NCI-H146 treated with DMSO at 0.1 percent for 48 hours (cell line): Measurements from ENCODE around the gene CORT.
"Not testable (repeated sequence)": the region's sequence is repeated elsewhere in the genome, so short reads cannot be mapped to it uniquely, and the experiment has no call there.

Source experiments
- DNase-seq: peaks from one replicate; lab custom pipeline; 2025; ENCODE audit not compliant: unreplicated experiment; lab: John Stamatoyannopoulos, UW

CORT gene

DNA sequence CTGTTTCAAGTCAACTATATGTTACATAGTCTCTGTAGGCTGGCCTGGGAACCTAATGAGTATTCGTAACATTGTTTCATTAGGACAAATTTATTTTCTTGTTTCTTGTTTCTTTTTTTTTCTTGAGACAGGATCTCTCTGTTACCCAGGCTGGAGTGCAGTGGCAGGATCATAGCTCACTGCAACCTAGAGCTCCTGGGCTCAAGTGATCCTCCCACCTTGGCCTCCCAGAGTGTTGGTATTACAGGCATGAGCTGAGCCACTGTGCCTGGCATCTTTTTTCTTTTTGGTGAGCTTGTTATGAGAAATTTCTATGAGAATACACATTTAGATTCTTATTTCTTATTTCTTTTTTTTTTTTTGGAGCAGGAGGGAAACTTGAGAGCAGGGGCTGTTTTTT lies 12.8 kb upstream of the CORT start:
- no peak for DNase-seq

DNA sequence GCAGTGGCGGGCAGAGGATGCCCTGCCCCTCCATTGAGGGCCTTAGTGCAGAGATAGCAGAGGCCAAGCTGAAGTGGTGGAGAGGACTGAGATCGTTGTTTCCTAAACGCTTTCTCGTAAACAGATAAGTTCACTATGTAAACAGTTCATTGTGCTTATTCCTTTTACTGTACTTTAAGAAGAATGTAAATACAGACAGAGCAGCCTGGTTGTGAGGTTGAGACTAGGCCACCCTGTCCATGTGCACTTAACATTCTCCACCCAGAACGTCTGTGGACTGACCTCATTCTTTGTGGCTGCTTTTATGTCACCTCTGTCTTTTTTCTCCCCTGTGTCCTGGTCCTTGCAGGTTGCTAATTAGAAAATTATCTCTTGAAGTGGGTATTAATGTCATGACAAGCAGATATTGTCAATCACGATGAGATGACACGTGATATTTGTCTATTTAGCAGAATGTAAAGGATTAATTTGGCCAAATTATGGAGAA lies 11.1 kb upstream of the CORT start:
- DNase-seq: no peak

DNA sequence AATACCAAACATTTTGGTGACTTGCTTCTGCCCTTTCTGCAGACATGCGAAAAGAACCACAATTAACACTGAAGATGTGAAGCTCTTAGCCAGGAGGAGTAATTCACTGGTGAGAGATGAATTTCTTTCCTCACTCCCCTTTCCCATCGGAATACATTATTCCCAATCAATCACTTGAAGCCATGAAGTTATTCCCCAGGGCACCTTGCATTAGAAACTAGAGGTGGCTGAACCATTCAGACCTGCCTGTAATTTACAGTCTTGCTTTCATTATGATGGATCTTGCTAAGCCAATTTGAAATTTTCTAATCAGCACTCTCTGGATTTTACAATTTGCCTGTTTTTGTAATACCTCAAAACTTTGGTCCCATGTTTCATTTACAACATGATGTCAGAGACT lies 9.5 kb upstream of the CORT start:
- DNase-seq: no peak

DNA sequence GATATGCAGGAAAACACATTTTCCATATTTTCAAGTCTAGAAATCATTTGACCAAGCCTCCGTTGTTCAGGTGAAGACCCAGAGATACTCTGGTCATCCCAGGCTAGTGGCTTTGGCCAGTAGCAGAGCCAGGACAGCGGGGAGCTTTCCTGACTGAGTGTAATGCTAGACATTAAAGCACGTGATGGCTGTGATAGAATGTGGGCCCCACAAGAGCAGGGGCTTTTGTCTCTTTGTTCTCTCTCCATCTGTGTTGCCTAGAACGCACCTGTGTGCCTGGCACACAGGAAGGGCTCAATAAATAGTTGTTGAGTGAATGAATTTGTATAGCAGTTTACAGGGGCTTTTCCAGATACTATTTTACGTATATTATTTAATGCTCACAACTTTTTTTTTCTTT lies 9.0 kb upstream of the CORT start:
- no peak for DNase-seq

DNA sequence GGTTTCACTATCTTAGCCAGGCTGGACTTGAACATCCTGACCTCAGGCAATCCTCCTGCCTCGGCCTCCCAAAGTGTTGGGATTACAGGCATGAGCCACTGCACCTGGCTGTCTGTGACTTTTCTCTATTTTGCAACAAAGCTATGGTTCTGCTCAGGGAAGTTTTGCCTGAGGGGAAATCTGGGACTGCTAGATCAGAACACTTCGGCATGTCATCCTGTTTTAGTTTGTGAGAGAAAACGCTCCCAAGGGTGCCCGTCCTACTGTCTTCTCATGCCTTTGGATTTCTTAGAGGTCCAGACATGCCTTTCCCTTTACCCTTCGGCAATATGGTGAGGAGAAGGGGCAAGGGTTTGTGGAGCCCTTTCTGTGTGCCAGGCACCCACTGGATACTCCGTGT lies 5.6 kb upstream of the CORT start:
- DNase-seq: no peak

DNA sequence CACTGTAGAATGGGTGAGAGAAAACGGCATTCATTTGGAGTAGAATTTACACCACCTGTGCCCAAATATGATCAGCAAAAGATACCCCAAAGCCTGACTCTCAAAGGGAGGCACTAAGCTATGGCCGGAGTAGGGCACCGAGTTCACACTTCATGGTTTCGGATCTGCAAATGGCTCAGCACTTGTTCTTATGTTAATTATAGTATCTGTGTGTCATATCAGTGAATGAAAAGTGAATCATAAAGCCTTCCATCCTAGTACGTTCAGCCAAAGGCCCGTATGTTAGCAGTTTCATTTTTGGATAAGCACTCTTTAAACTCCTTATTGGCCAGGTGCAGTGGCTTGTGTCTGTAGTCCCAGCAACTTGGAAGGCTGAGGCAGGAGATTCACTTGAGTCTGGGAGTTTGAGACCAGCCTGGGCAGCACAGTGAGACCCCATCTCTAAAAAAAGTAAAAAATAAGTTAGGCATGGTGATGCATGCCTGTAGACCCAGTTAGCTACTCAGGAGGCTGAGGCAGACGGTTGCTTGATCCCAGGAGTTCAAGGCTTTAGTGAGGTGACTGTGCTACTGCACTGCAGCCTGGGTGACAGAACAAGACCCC lies 4.9 kb upstream of the CORT start:
- DNase-seq: no peak

DNA sequence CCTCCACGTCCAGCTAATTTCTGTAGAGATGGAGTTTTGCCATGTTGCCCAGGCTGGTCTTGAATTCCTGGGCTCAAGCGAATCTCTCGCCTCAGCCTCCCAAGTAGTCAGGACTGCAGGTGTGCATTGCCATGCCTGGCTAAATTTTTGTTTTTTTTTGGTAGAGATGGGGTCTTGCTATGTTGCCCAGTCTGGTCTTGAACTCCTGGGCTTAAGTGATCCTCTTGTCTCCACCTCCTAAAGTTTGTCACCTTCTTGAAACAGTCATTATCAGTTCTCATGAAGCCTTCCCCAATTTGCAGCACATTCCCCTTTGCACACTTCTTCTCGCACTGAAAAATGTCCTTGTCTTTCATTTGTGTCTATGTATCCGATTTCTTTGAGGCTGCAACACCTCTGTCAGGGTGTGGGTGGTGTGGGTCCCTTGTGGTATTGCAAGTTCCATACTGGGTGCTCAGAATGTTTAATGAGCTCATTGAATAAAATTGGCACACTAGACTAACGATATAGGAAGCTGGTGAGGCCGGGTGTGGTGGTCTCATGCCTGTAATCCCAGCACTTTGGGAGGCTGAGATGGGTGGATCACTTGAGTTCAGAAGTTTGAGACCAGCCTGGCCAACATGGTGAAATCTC lies 2.9 kb upstream of the CORT start:
- DNase-seq: no peak

DNA sequence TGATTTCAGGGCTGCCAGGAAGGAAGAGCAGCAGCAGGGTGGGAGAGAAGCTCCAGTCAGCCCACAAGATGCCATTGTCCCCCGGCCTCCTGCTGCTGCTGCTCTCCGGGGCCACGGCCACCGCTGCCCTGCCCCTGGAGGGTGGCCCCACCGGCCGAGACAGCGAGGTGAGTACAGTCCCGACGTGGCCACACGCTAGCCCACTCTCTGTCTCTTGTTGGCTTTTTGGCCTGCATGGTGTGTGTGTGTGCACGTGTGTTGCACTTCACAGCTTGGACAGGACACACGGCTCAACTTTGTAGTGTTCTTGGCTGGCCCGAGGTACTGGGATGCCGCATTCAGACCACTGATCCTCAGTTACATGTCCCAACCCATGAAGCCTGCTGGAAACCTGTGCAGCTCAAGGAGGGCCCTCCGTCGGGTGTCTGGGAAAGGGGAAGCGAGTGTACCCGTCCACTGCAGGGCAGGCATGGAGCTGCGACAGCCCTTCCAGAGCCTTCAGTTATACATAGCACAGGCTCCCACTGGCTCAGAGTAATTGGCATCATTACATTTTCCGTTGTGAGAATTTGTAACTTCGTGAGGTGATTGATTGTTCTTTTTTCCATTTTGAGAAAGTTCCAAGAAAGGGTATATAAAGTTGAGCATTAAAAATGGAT lies 454 bp downstream of the CORT start:
- DNase-seq: no peak

DNA sequence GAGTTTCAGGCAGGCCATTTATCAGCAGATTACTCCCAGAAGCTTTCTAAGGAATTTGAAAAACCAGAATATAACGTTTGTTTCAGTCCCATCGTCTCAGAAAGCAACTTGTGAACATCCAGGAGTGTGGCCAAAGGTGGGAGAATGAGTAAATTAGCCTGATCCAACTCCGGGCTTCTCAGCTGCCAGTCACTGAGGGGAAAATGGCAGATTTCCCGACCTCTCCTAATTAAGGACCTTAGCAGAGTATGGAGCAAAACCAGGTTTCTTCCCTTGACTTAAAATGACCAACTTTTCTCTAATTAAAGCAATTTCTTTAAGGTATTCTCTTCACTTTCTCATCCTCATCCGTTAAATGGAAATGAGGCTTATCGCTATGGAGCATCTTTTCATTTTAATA lies 1.0 kb downstream of the CORT start:
- no peak for DNase-seq

DNA sequence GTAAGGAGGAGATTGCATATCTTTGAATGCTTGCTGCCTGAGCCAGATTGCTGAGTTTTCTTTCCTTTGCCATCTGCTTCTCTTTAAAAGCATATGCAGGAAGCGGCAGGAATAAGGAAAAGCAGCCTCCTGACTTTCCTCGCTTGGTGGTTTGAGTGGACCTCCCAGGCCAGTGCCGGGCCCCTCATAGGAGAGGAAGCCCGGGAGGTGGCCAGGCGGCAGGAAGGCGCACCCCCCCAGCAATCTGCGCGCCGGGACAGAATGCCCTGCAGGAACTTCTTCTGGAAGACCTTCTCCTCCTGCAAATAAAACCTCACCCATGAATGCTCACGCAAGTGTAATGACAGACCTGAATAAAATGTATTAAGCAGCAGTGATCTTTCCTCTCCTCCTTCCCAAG lies 1.5 kb downstream of the CORT start:
- no peak for DNase-seq

DNA sequence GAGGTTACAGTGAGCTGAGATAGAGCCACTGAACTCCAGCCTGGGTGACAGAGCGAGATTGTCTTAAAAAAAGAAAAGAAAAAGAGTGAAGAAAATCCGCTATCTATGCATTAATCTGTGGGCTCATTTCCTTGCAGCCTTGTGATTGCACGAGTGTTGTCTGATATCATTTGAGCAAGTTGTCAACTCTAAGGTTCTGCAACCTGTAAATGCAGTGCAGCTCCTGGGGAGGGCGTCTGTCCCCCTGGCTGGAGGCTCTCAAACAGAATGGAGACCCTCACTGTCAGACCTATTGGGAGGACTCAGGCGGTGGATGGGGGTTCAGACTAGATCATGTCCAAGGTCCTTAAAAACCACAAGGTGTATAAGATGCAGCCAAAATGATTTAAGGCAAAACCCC lies 6.2 kb downstream of the CORT start:
- DNase-seq: no peak

DNA sequence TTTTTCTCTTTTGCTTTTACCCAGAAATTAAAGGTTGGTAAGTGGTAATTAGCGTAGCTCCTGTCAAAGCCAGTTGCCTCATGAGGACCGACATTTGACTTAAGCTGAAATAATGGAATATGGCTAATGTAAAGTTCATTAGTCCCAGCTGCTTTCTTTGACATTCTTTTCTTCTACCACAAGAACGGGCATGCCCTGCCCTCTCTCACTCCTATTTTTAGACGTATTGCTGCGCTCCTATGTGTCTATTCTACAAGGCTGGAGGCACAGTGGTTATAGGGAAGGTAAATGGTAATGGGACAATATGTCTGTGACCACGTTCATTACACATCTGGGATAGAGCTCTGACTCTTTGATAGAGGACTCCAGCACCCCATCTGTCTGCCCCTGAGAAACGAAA lies 6.8 kb downstream of the CORT start:
- no peak for DNase-seq

DNA sequence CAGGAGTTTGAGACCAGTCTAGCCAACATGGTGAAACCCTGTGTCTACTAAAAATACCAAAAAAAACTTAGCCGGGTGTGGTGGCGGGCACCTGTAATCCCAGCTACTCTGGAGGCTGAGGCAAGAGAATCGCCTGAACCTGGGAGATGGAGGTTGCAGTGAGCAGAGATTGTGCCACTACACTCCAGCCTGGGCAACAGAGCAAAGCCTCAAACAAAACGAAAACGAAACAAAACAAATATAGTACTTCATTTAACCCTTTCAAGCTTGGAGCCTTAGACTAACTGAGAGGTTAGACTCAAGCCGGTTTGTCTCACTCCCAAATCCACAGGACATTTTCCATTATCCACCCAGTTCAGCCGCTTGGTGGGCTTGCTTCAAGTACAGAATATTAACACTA lies 7.6 kb downstream of the CORT start:
- DNase-seq: not testable (repeated sequence)

DNA sequence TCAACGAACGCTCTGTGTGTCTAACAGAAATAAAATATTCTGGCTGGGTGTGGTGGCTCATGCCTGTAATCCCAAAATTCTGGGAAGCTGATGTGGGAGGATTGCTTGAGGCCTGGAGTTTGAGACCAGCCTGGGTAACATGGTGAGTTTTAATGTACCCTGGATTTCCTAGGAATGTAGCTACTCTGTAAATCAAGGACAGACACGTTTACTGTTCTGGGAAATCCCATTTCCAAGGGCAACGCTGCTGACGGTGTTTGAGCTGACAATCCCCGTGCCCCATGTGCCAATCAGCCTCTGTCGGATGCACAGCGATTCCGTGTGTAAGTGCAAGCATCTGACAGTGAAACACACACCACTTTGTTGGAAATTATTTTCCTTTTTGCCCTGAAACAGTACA lies 8.0 kb downstream of the CORT start:
- DNase-seq: no peak

DNA sequence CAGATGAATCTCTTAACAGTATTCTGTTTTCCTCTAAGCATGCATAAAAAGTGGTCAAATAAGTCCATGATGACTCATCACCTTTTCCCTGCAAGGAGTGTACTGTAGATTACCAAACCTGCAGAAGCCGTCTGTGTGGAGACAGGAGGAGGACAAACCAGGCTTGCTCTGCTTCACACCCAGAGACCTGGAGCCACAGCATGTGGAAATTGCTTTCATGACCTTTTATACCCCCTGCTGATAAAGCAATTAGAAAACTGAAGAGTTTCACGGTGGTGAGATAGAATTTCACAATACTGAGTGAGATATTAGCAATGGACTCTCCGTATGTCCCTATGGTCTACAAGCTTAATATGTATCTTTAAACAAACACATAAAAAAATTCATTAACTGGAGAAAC lies 9.4 kb downstream of the CORT start:
- DNase-seq: peak; percentile 29

DNA sequence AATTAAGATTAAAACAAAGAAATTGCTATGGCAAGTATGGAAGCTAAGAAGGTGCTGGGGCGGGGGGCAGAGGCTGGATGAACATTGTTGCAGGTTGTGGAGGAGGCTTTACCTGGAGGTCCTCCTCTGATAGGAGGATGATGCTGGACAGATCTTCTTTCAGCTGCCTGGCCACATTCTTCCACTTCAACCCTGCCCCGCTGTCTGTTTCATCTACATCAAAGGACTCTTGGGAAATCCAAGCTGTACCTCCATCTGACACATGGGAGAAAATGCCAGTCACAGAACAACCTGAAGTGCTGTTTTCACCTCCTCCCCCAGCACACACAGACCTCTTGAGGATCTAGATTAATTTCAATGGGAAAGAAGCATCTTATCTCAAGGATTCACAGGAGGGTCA lies 17.2 kb downstream of the CORT start:
- no peak for DNase-seq

DNA sequence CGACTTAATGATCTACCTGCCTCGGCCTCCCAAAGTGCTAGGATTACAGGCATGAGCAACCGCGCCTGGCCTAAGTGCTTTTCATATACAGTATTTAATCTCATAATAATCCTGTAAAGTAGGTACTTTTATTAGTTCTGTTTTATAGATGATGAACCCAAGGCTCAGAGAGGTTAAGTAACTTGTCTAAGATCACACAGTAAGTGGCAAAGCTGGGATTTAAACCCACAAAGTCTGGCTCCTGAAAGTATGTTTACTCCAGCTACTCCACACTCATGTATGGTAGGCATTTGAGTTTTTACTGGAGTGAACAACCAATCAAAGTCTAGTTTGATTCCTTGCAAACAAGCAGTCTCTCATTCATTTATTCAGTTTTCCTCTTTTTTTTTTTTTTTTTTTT lies 20.2 kb downstream of the CORT start:
- no peak for DNase-seq

DNA sequence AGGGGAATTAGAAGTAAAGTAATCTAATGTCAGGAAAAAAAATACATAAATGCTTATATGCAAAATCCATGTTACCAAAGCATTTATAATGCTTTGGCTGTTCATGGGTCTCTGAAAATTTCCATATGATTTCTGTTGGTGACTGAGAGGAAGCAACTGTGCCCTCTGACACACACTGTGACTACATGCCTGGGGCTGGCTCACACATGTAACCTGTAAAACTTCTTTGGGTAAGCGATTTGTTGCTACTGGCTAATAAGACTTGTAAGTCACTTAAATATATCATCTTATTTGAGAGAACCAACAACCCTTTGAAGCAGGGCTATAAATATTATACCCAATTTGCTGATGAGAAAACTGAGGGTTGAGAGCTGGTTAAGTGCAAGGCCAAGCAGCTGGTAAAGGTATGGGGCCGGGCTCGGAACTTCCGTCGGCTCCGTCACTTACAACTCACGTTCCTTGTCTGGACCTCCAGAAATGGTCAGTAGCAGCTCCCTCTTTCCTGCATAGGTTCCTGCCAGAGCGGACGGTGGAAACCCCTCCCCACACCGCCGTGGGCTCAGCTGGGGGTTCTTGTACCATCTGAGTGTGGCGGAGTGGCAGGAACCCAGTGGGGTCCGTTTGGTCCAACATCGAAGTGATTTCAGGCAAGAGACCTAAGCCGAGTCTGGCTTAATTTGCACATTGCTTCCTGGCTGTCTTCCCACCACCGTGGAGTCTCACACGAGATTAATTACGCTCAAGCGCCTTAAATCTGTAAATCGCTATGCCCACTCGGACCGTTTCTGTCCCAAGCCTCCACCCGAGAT lies 21.8 kb downstream of the CORT start:
- no peak for DNase-seq

DNA sequence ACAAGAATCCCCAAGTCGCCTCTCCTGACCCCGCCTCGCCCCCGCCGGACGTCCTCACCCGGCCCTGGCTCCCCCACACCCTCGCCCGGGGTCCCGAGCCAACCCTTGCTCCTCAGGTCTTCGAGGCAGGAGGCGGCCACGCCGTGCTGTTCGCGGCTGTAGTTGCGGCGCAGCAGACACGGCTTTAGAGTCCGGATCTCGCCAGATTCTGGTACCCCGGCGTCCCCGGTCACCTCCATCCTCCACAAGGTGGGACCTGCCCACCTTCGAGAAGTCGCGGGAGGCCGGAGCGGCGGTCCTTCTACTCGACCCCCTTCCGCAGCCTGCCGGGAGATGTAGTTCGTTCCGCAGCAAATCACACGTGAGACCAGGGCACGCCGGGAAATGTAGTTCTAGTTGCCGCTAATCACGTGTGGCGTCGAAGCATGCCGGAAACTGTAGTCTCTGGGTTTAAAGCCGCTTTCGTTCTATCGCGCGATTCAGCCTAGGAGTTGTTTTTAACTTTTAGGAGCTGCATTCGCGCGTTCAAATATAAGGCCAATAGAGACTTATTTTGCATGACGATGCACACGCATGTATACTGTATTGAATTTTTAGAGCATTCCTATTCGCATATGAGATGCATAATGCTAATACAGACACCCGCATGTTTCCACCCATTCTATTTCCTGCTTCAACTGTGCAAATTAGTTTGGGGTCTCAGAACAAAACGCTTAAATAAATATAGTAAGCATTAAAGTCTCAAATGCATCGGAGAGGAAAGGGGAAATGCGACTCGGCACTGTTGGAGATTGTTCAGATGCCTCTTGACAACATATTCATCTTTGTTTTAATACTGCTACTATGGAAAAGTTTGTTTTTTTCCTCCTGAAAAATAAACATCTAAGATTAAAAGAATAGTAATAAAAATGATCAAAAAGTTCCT lies 22.7 kb downstream of the CORT start, which contains the start of gene DFFA:
Gene DFFA (minus strand): TSS at position 310 of the 925 bp plus-strand sequence. CDS start 71 bp downstream, at position 239.
- DNase-seq: peak; percentile 63

DNA sequence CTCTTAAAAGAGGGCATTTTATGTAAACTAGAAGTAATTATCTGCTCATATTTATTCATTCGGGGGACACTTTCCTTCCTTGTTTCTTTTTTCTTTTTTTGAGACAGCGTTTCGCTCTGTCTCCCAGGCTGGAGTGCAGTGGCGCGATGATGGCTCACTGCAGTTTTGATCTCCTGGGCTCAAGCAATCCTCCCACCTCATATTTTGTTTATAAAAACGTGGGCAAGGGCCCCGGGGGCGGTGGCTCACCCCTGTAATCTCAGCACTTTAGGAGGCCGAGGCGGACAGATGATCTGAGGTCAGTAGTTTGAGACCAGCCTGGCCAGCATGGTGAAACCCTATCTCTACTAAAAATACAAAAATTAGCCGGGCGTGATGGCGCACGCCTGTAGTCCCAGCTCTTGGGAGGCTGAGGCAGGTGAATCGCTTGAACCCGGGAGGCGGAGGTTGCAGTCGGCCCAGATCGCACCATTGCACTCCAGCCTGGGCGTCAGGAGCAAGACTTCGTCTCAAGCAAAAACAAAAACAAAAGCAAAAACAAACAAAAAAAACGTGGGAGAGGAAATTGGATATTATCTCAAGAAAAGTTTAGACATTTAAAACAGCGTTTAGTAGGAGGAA lies 23.4 kb downstream of the CORT start:
- DNase-seq: no peak
